WTC11 (cell line): ENCODE data around the gene ERP44. TPM values are rescaled to one million over a fixed set of nuclear protein-coding genes. Genes with fewer than 3 reads are reported as not detected.

Source experiments
- ATAC-seq: fragments of 200-7000 bp; cut with Tn5 transposase; 2 replicates; pipeline ENCODE4 v1.10.0; 2021; ENCODE audit warnings: mild to moderate bottlenecking, moderate library complexity
- CTCF ChIA-PET: fragments of 300-600 bp; sonication (Branson Sonifier 250); formaldehyde crosslinking; loops from one replicate; lab custom pipeline; 2021; ENCODE audit warnings: antibody characterized with exemption; lab: Charles Lee
- POLR2A ChIA-PET: fragments of 350-600 bp; sonication (Branson Sonifier 250); formaldehyde crosslinking; loops from one replicate; lab custom pipeline; 2021; ENCODE audit warnings: antibody characterized with exemption; lab: Charles Lee
- DNase-seq: peaks from one replicate; pipeline ENCODE4 v3.0.0; 2021; ENCODE audit warnings: low spot score
- H3K27ac Mint-ChIP-seq: 2 replicates; pipeline ENCODE4 v1.8.0; 2021; ENCODE audit warnings: mixed read lengths
- H3K27me3 Mint-ChIP-seq: 2 replicates; pipeline ENCODE4 v1.8.0; 2021; ENCODE audit warnings: low read depth, mild to moderate bottlenecking, moderate library complexity, mixed read lengths
- H3K36me3 Mint-ChIP-seq: 2 replicates; pipeline ENCODE4 v1.8.0; 2021; ENCODE audit warnings: mixed read lengths
- H3K4me1 Mint-ChIP-seq: 2 replicates; pipeline ENCODE4 v1.8.0; 2022; ENCODE audit warnings: mixed read lengths
- H3K4me3 Mint-ChIP-seq: 2 replicates; pipeline ENCODE4 v1.8.0; 2021; ENCODE audit warnings: mild to moderate bottlenecking, moderate library complexity, mixed read lengths
- H3K9me3 Mint-ChIP-seq: 2 replicates; pipeline ENCODE4 v1.8.0; 2021; ENCODE audit warnings: mixed read lengths
- CREB1 ChIP-seq: sonication (generic); formaldehyde crosslinking; IDR thresholded peaks from 2 replicates; pipeline ENCODE4 v1.8.0; 2023; ENCODE audit warnings: mild to moderate bottlenecking, missing genetic modification reagents
- CREM ChIP-seq: sonication (generic); formaldehyde crosslinking; IDR thresholded peaks from 2 replicates; pipeline ENCODE4 v1.8.1; 2022; ENCODE audit warnings: mild to moderate bottlenecking, missing genetic modification reagents, moderate library complexity
- ELF4 ChIP-seq: sonication (generic); formaldehyde crosslinking; IDR thresholded peaks from 2 replicates; pipeline ENCODE4 v1.8.1; 2022; ENCODE audit warnings: low read depth, mild to moderate bottlenecking, moderate library complexity, missing genetic modification reagents
- FOXJ3 ChIP-seq: sonication (generic); formaldehyde crosslinking; IDR thresholded peaks from 2 replicates; pipeline ENCODE4 v1.9.0; 2021; ENCODE audit warnings: missing genetic modification reagents, mild to moderate bottlenecking, borderline replicate concordance
- FOXK1 ChIP-seq: sonication (generic); formaldehyde crosslinking; IDR thresholded peaks from 2 replicates; pipeline ENCODE4 v1.8.0; 2022; ENCODE audit warnings: mild to moderate bottlenecking, moderate library complexity, missing genetic modification reagents
- GABPB1 ChIP-seq: sonication (generic); formaldehyde crosslinking; IDR thresholded peaks from 2 replicates; pipeline ENCODE4 v1.8.1; 2023; ENCODE audit warnings: mild to moderate bottlenecking, missing genetic modification reagents
- GTF2I ChIP-seq: fragments of 250-450 bp; sonication (Bioruptor Pico); conservative IDR thresholded peaks from 2 replicates; pipeline ENCODE4 v1.4.0; 2021; ENCODE audit warnings: mild to moderate bottlenecking
- KAT7 ChIP-seq: sonication (generic); formaldehyde crosslinking; IDR thresholded peaks from 2 replicates; pipeline ENCODE4 v1.8.1; 2023; ENCODE audit warnings: missing genetic modification reagents, mild to moderate bottlenecking, borderline replicate concordance
- NR1H2 ChIP-seq: sonication (generic); formaldehyde crosslinking; IDR thresholded peaks from 2 replicates; pipeline ENCODE4 v1.9.0; 2021; ENCODE audit warnings: mild to moderate bottlenecking, moderate library complexity, missing genetic modification reagents
- OVOL2 ChIP-seq: fragments of 250-450 bp; sonication (Bioruptor Pico); IDR thresholded peaks from 2 replicates; pipeline ENCODE4 v1.9.0; 2021; ENCODE audit warnings: mild to moderate bottlenecking, borderline replicate concordance
- RELA ChIP-seq: sonication (generic); formaldehyde crosslinking; IDR thresholded peaks from 2 replicates; pipeline ENCODE4 v1.8.1; 2022; ENCODE audit warnings: missing genetic modification reagents, mild to moderate bottlenecking, borderline replicate concordance
- RORB ChIP-seq: fragments of 250-450 bp; sonication (Bioruptor Pico); IDR thresholded peaks from 2 replicates; pipeline ENCODE4 v1.9.0; 2021; ENCODE audit warnings: mild to moderate bottlenecking
- SMAD3 ChIP-seq: sonication (generic); formaldehyde crosslinking; IDR thresholded peaks from 2 replicates; pipeline ENCODE4 v1.8.0; 2022; ENCODE audit warnings: missing genetic modification reagents, mild to moderate bottlenecking, borderline replicate concordance
- SMAD4 ChIP-seq: sonication (generic); formaldehyde crosslinking; IDR thresholded peaks from 2 replicates; pipeline ENCODE4 v1.8.0; 2022; ENCODE audit warnings: mild to moderate bottlenecking, missing genetic modification reagents
- SP1 ChIP-seq: sonication (generic); formaldehyde crosslinking; conservative IDR thresholded peaks from 2 replicates; pipeline ENCODE4 v1.8.1; 2022; ENCODE audit warnings: missing genetic modification reagents
- TEAD1 ChIP-seq: sonication (generic); formaldehyde crosslinking; IDR thresholded peaks from 2 replicates; pipeline ENCODE4 v1.8.0; 2022; ENCODE audit warnings: mild to moderate bottlenecking, missing genetic modification reagents
- TP53 ChIP-seq: sonication (generic); formaldehyde crosslinking; IDR thresholded peaks from 2 replicates; pipeline ENCODE4 v1.8.1; 2023; ENCODE audit warnings: mild to moderate bottlenecking, missing genetic modification reagents
- ZNF232 ChIP-seq: sonication (generic); formaldehyde crosslinking; IDR thresholded peaks from 2 replicates; pipeline ENCODE4 v1.8.0; 2022; ENCODE audit warnings: mild to moderate bottlenecking, missing genetic modification reagents
- ZNF396 ChIP-seq: fragments of 250-450 bp; sonication (Bioruptor Pico); IDR thresholded peaks from 2 replicates; pipeline ENCODE4 v1.8.0; 2021; ENCODE audit warnings: mild to moderate bottlenecking, moderate library complexity, borderline replicate concordance
- ZNF671 ChIP-seq: fragments of 250-450 bp; sonication (Bioruptor Pico); IDR thresholded peaks from 2 replicates; pipeline ENCODE4 v1.8.0; 2021; ENCODE audit warnings: mild to moderate bottlenecking
- total RNA-seq: library from RNA; stranded (reverse); gene quantifications from 3 replicates; pipeline ENCODE4 v1.2.3, GENCODE V29; 2021
- TF ChIP-seq, protein P1 (sequence below): sonication (generic); formaldehyde crosslinking; IDR thresholded peaks from 2 replicates; pipeline ENCODE4 v1.8.0; 2022; ENCODE audit warnings: mild to moderate bottlenecking, missing genetic modification reagents
- TF ChIP-seq, protein P2 (sequence below): sonication (generic); formaldehyde crosslinking; IDR thresholded peaks from 2 replicates; pipeline ENCODE4 v1.8.1; 2022; ENCODE audit warnings: mild to moderate bottlenecking, moderate library complexity, missing genetic modification reagents
- TF ChIP-seq, protein P3 (sequence below): fragments of 200-600 bp; IDR thresholded peaks from 2 replicates; pipeline ENCODE4 v1.8.0; 2022; ENCODE audit warnings: antibody characterized with exemption
- TF ChIP-seq, protein P4 (sequence below): sonication (generic); formaldehyde crosslinking; IDR thresholded peaks from 2 replicates; pipeline ENCODE4 v1.8.1; 2022; ENCODE audit warnings: low read depth, missing genetic modification reagents, borderline replicate concordance
- TF ChIP-seq, protein P5 (sequence below): sonication (generic); formaldehyde crosslinking; IDR thresholded peaks from 2 replicates; pipeline ENCODE4 v1.8.0; 2022; ENCODE audit warnings: mild to moderate bottlenecking, missing genetic modification reagents

The ERP44 gene
- total RNA-seq, 1 experiment from 2014 or later = 13.7 TPM

DNA sequence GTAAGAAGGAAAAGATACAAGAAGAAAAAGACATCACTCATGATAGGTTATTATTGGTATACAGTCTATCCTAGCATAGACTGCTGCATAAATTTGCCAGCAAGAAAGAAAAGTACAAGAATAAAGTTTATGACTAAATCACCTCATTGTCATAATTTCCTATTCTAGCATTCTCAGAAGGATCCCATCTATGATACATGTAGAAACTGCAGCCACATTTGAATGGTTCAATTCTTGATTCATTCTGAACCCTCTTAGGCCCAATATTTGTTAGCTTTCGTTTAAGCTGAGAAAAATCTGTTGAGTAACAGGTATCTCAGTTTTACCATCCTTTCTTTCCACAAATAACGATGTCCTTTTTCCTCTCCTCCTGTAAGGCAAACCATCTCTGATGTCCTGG, 21.5 kb upstream of the ERP44 start:
- POLR2A ChIA-PET = no interaction called here
- no peak for ATAC-seq
- H3K4me1 Mint-ChIP-seq = no peaks in the 10 kb centered on the region

DNA sequence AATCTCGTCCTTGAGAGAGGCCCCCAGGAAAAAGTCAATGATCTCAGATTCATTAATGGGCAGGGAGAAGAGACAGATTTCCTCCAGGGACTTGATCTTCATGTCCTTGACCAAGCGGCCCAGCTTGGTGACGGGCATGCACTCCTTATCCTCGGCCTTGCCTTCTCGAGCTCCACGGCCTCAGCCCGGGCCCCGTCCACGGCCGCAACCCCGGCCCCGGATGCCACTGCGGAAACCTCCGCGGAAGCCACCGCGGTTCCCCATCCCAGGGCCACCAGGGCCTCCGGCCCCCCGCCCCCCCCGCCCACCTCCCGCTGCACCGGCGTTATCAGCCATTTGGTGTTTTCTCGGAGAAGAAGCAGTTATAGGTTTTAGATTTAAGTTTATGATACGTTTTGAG, 18.5 kb upstream of the ERP44 start:
- no peak for DNase-seq
- no peak for TF ChIP-seq RELA (CRISPR knock-in tag)
- TF ChIP-seq, protein P1, sequence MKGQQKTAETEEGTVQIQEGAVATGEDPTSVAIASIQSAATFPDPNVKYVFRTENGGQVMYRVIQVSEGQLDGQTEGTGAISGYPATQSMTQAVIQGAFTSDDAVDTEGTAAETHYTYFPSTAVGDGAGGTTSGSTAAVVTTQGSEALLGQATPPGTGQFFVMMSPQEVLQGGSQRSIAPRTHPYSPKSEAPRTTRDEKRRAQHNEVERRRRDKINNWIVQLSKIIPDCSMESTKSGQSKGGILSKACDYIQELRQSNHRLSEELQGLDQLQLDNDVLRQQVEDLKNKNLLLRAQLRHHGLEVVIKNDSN = no peak
- TF ChIP-seq CREB1 (CRISPR knock-in tag) = no peak
- TF ChIP-seq, protein P2, sequence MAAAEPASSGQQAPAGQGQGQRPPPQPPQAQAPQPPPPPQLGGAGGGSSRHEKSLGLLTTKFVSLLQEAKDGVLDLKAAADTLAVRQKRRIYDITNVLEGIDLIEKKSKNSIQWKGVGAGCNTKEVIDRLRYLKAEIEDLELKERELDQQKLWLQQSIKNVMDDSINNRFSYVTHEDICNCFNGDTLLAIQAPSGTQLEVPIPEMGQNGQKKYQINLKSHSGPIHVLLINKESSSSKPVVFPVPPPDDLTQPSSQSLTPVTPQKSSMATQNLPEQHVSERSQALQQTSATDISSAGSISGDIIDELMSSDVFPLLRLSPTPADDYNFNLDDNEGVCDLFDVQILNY (CRISPR knock-in tag) = no peak
- TF ChIP-seq, protein P3, sequence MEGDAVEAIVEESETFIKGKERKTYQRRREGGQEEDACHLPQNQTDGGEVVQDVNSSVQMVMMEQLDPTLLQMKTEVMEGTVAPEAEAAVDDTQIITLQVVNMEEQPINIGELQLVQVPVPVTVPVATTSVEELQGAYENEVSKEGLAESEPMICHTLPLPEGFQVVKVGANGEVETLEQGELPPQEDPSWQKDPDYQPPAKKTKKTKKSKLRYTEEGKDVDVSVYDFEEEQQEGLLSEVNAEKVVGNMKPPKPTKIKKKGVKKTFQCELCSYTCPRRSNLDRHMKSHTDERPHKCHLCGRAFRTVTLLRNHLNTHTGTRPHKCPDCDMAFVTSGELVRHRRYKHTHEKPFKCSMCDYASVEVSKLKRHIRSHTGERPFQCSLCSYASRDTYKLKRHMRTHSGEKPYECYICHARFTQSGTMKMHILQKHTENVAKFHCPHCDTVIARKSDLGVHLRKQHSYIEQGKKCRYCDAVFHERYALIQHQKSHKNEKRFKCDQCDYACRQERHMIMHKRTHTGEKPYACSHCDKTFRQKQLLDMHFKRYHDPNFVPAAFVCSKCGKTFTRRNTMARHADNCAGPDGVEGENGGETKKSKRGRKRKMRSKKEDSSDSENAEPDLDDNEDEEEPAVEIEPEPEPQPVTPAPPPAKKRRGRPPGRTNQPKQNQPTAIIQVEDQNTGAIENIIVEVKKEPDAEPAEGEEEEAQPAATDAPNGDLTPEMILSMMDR = no peak
- TF ChIP-seq ELF4 = no peak
- TF ChIP-seq SMAD4 (CRISPR knock-in tag) = no peak
- TF ChIP-seq, protein P4, sequence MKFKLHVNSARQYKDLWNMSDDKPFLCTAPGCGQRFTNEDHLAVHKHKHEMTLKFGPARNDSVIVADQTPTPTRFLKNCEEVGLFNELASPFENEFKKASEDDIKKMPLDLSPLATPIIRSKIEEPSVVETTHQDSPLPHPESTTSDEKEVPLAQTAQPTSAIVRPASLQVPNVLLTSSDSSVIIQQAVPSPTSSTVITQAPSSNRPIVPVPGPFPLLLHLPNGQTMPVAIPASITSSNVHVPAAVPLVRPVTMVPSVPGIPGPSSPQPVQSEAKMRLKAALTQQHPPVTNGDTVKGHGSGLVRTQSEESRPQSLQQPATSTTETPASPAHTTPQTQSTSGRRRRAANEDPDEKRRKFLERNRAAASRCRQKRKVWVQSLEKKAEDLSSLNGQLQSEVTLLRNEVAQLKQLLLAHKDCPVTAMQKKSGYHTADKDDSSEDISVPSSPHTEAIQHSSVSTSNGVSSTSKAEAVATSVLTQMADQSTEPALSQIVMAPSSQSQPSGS = no peak
- no peak for TF ChIP-seq FOXK1 (CRISPR knock-in tag)
- TF ChIP-seq TEAD1 (CRISPR knock-in tag) = no peak
- TF ChIP-seq OVOL2 (CRISPR knock-in tag) = no peak
- TF ChIP-seq FOXJ3 (CRISPR knock-in tag) = no peak
- TF ChIP-seq GTF2I (CRISPR knock-in tag) = no peak
- TF ChIP-seq TP53 (CRISPR knock-in tag) = no peak
- no peak for TF ChIP-seq GABPB1 (CRISPR knock-in tag)
- no peak for TF ChIP-seq RORB (CRISPR knock-in tag)
- TF ChIP-seq ZNF671 = no peak
- no peak for TF ChIP-seq CREM (CRISPR knock-in tag)
- no peak for TF ChIP-seq KAT7
- TF ChIP-seq, protein P5, sequence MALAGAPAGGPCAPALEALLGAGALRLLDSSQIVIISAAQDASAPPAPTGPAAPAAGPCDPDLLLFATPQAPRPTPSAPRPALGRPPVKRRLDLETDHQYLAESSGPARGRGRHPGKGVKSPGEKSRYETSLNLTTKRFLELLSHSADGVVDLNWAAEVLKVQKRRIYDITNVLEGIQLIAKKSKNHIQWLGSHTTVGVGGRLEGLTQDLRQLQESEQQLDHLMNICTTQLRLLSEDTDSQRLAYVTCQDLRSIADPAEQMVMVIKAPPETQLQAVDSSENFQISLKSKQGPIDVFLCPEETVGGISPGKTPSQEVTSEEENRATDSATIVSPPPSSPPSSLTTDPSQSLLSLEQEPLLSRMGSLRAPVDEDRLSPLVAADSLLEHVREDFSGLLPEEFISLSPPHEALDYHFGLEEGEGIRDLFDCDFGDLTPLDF (CRISPR knock-in tag) = no peak
- TF ChIP-seq, all 79 proteins: peak for 0
- no peak for ATAC-seq

More for the DNA sequence above, 21.5 kb upstream of the ERP44 start:
- H3K27ac Mint-ChIP-seq = no peak overlapping the region
- CTCF ChIA-PET = no interaction called here
- H3K4me3 Mint-ChIP-seq = no peak overlapping the region
- H3K9me3 Mint-ChIP-seq = peaks cover 3% of the 10 kb centered on the region; the same call in 1 of the 2 replicates
- no peak for TF ChIP-seq TP53 (CRISPR knock-in tag)
- no peak for TF ChIP-seq ZNF396 (CRISPR knock-in tag)
- no peak for TF ChIP-seq ZNF232 (CRISPR knock-in tag)
- TF ChIP-seq SMAD3 = no peak
- TF ChIP-seq, protein P4 = no peak
- no peak for TF ChIP-seq NR1H2 (CRISPR knock-in tag)
- no peak for TF ChIP-seq KAT7
- no peak for TF ChIP-seq SP1 (CRISPR knock-in tag)
- H3K36me3 Mint-ChIP-seq = peaks cover 4% of the 10 kb centered on the region; the same call in 1 of the 2 replicates
- no peaks in the 10 kb centered on the region for H3K27me3 Mint-ChIP-seq
- no peak for DNase-seq

More for the DNA sequence above, 18.5 kb upstream of the ERP44 start:
- no peak overlapping the region for H3K27ac Mint-ChIP-seq
- peaks cover 4% of the 10 kb centered on the region; the same call in 1 of the 2 replicates for H3K36me3 Mint-ChIP-seq
- ChIA-PET POLR2A (no interaction called here), CTCF (no interaction called here)
- H3K4me1 Mint-ChIP-seq = peaks cover 5% of the 10 kb centered on the region
- no peak overlapping the region for H3K4me3 Mint-ChIP-seq
- peaks cover 3% of the 10 kb centered on the region; the same call in 1 of the 2 replicates for H3K9me3 Mint-ChIP-seq
- no peaks in the 10 kb centered on the region for H3K27me3 Mint-ChIP-seq
